CD4-positive, alpha-beta T cell treated with Interleukin-2 at 100 ng/mL for 4 hours (primary cell): ENCODE results near the gene NR5A2.

Source experiments
- DNase-seq: peaks from one replicate; pipeline ENCODE4 v3.0.0-alpha.2; 2020; ENCODE audit warnings: low spot score

The NR5A2 gene

DNA sequence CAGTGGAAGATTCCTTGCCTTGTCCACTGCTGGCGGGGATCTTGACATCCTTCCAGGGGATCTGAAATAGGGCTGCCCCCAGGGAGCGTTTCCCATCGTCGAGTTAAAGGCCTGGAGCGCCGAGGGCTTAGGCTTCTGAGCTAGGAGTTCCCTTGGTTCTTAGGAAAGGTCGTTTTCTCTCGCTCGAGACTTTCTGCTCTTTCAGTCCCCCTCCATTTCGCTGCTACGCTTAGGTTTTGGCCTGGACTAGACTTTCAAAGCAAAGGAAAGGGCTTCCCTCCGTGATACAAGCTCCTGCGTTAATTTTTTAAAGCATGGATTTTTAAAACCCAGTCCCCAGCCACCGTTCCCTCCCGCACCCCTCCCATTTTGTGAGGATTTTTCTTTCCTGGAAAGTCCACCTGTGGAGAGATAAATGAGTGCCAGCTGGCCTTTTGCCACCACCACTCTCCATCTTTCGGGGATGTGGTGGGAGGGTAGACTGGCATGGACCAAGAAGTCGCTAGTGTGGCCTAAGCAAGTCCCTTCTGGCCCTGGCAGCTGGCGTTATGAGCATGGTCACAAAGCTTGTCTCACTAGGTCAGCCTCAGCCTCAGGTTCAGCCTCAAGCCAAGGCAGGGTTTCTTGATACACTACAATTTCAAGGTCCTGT, 9.2 kb downstream of the NR5A2 start:
- DNase-seq, result no peak

DNA sequence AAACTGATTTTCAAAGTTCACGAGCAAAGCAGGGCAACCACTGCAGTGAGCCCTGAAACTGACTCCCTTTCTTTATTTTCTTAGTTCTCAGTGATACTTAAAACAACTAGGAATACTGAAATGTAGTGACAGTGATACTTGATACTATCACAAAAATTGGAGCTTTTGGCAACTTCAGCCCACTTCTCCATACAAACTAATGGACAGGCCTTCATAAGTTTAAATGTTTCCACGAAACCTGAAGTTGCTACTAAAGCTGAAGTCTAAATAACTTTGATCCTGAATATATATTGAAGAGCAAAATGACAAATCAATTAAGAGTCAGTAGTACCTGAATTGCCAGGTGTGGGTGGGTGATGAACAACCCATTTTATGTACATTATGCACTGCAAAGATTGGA, 10.0 kb downstream of the NR5A2 start:
- no peak for DNase-seq

DNA sequence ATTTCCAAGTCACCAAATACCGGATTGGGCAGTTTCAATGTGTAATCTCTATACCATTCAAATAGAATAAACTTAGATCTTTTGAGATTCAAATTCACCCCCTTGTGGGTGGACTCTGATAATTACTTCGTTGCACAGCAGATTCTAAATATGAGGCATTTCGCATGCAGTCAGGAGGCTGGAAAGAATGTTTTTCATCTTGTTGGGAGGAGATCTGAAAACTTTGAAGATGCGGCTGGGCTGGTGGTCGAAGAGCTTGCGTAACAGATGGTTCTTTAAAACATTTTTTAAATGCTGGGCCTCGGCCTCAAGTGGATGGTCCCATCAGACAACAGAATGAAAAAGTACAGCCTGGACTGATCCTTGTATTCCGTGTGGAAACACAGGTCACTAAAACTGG, 10.4 kb downstream of the NR5A2 start:
- DNase-seq, result no peak

DNA sequence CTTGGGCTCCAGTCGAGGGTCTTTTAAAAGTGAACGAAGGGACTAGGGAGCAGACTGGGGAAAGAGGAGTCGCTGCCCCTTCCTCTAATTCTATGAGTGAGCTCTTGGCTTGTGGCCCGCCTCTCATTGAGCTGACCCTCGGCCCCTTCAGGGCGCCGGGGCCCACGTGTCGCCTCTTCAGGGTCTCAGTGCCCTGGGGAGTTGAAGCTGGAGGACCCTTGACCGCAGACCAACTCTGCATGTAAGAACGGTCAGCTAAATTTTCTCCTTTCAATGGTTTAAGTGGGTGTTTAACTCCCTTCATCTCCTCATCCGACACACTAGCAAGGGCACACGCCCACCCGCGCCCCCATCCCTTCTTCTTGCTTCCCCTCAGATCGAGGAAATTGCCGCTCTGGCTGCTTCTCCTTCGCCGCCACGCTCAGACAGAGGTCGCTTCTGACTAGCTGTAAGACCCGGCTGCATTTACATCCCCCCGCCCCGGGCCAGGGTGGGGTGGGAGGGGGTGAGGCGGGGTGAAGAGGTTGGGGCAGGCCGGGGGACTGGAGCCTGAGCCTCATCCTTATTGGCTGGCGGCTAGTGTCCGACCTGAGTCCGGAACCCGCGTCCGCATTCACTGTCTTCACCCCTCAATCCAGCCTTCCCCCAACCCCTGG, 10.9 kb downstream of the NR5A2 start:
- no peak for DNase-seq

DNA sequence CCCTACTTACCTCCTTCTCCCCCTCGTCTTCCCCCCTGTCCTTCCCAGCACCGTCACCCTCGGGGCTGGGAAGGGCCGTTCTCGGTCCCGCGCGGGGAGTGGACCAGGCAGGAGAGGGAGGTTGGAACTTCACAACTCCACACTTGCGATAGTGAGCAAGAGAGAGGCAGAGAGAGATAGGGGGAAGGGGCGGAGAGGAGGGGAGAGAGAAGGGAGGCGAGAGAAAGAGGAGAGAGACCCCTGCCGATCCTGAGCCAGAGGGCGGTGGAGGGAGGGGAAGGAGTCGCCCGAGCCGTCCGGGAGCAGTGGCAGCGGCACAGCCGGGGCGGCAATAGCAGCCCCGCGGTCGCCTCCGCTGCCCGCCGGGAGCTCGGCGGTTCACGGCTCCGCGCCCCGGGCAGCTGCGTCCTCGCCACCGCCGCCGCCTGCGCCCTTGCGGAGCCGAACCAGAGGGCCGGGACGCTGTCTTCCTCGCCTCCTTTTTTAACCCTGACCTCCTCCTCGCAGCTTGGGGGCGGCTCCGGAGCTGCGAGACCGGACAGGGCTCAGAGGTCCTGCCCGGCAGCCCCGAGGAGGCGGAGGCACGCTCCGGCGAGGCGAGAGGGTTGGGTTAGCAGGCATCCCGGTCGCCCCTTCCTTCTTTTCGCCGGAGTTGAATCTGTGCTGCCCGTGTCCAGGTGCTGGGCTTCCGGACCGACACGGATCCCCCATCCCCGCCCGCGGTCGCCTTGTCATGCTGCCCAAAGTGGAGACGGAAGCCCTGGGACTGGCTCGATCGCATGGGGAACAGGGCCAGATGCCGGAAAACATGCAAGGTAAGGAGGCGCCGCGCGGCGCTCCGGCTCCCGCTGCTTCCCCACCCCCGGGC, 11.7 kb downstream of the NR5A2 start:
- DNase-seq, result no peak

DNA sequence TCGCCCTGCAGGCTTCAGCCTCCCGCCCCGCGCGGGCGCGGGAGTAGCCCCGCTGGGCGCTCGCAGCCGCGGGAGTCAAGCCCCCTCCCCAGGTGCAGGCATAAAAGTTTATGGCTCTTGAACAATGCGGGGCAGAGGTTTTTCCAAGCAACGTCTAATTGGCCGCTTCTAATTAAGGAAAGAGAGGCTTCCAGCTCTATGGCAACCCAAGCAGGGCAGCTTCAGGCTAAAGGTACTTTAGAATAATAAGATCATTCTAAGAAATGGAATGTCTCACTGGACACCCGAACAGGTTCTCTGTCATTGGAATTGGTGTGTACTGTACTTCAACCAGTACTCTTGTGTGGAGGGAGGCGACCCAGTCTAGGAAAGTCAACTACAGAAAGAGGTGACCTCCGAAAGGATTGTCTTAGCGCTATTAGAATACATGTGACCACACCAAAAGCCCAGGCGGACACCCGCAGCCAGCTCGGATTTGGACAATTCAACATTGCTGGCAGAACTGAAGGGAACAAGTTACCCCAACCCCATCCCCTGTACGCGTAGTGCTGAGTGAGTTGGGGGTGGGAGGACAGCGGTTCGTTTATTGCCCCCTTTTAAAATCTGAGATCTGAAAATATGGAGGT, 12.5 kb downstream of the NR5A2 start:
- DNase-seq, result no peak

DNA sequence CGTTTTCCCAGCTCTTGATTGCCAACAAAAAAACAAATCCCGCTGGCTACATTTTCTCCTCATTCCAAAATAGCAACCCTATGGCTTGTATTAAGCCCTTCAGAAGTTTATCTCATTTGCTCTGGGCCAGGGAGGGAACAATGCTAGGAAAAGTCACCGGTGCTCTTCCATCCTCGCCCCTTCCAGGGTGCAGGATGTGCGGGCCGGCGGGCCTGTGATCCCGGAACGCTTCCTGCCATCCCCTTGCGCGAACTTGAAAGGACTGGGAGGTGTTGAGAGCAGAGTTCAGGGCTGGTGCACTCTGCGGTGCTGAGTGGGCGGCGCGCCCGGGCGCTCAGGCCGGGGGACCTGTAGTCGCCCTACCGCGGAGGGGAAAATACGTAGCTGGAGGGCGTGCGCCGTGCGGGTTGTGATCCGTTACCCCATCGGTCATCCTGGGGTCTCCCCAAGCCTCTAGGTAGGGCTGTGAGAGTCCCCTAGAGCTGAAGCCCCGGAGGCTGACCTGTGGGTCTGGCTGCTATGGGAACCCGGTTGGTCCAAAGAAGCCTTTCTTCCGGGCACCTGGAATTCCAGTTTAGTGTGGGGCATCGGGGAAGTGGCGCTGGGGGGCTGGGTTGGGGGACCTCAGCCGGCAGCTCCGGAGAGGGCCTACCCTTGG, 13.1 kb downstream of the NR5A2 start:
- no peak for DNase-seq

DNA sequence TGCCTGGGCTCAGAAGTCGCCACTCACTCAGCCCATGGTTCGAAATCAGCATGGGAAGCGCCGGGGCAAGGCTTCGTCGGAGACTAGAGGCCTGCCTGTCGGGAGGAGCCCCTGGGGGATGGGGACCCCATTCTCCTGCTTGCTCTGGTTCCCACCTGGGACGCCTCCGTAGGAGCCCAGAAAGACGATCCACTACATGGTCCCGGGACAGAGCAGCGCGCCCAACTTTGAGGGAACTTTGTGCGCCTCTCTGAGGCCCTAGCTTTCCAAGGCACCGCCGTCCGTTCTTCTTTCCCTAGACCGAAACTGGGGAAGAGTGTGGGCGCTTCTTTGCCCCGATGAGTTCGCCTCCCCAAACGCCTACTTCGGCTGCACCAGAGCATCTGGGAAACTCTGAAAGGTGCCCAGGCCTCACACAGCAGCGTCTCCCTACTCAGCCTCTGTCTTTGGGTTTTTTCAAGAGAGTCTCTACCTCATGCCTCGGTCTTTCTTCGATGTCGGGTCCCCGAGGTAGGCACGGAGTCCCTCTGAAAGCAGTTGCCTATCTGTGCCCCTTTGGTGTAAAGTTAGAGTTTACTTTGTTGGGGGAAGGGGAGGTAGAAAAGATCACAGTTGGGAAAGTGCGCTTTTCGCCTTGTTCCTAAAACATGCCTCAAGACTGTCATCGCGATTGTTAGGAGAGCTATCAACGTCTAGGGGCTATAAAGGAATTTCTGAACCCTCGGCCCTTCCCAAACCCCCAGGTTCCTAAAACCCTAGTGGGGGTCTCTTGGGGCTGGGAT, 14.0 kb downstream of the NR5A2 start:
- no peak for DNase-seq

DNA sequence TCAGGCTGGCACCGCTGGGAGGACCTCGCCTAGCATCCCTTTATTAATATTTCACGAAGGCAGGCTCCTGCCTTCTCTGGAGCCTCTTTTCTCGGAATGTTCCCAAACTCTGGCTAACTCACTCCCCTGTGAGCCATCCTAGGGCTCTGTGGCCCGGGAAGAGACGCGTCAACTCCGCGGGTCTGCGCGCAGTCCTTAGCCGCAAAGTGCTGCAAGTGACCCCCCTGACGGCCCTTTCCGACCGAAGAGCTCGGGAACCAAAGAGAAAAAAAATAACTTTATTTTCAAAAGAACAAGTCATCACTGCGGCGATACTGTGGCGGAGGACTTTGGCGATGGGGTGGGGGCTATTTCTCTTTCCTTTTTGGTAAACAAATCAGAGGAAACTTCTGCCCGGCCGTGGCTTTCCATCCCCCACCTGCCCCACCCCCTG, 14.6 kb downstream of the NR5A2 start:
- no peak for DNase-seq

DNA sequence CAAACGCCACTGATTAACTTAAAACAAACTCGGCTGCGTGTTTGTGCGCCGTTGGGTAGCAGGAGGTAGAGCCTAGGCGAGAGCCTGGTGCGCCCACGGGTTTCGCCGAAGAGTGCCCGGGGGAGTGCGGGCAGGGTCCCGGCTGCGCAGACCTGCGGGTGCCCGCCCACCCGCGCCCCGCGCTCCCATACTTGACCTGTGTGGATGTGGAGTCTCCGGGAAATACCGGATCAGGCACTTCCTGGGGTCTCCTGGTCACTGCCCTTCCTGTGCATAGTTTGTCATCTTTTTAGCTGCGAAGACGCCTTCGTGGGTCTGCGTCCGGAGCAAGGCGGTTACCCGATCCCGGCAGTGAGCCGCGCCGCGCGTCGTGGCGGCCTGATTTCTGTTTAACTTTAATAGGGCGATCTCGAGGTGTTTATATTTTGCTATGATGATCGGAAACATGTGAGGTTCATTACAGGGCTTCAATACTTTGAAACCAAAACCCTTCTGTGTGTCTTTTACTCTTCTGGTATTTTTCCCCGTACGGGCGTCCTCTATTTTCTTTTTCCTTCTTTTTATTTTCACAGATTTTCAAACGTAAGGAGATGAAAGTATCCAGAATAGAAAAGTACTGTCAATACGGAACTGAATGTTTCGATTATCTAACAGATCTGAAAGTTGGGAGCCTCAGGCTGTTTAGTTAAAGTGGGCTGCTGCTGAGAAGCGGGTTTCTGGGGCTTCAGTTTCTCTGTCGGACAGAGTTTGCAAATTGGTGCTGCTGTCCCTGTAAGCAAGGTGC, 15.2 kb downstream of the NR5A2 start:
- no peak for DNase-seq

DNA sequence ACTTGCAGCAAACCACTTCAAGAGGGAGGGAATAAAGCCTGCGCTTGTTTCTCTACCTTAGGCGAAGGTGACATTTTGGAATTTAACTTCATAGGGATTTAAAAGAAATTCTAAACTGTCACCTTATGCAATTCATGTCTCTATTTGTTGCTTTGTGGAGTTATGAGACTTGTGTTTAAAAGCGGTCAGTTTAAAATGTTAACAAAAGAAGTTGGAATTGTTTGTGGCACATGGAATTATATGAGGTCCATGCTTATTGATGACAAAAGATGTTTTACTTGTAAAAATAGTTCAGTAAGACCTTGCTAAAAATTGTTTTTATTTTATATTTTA, 15.8 kb downstream of the NR5A2 start:
- DNase-seq, result no peak

DNA sequence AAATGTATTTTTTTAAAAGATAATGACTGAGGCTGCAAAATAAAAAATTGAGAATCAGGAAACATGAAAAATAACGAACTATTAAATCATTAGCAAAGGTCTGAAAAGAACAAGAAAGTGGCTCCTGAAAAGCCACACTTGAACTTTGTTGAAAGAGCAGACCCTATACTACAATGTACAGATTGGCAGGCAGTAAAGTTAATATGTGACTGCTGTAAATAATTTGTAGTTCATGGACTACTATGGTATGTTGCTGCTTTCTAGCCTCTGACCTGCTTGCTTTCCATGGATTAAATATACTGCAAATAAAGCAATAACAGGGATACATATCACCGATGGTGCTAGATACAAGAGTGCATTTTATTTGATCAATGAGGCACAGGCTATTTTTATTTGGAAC, 18.6 kb downstream of the NR5A2 start:
- no peak for DNase-seq

DNA sequence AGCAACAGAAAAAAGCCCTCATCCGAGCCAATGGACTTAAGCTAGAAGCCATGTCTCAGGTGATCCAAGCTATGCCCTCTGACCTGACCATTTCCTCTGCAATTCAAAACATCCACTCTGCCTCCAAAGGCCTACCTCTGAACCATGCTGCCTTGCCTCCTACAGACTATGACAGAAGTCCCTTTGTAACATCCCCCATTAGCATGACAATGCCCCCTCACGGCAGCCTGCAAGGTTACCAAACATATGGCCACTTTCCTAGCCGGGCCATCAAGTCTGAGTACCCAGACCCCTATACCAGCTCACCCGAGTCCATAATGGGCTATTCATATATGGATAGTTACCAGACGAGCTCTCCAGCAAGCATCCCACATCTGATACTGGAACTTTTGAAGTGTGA, 20.7 kb downstream of the NR5A2 start:
- no peak for DNase-seq

DNA sequence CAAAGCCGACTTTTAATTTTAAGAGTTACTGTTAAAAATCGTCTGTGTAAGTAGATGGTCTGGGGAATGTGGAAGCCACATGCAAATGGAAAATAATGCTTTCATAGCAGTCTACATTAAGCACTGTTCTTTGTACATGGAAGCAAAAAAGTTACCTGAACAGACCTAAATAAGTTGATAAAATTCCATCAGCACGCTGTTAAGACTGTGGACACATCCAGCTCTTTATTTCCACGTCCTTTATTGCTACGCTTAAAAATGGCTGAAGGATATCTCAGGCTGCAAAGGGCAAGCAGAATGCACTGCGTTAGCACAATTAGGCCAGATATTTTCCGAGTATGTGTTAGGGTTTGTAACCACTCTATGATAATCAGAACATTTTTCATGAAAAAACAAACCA, 22.3 kb downstream of the NR5A2 start:
- no peak for DNase-seq

DNA sequence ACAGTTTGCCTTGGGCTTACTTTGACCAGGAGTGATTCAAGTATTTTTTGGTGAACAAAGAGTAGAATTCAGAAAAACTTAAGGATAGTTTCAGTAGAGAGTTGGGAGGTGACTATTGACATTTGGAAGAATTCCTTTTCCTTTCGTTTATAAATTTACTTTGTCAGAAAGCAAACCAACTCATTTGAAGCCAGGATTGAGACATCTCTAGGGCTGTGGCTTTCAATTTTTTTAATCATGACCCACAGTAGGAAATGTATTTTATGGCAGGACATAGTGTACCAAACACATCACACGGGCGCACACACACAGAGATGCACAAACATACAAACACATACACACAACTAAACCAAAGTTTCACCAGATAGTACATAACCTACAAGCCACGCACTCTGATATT, 24.1 kb downstream of the NR5A2 start:
- DNase-seq, result no peak

DNA sequence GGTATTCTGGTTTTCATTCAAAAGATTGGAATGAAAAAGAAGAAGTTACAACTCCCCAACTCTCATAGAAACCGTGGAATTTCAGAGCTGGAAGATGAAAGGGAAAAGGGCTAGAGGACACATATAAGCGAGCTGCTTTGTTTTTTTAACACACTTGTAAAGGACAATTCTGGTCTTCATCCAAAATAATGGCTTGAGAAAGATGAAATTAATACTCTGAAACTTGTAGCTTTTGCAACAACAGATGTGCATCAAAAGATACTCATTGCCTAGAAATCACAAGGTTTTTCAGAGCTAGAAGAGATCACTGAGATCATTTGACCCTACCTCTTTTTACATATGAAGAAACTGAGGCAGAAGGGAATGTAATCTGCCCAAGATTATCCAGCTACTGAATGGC, 25.6 kb downstream of the NR5A2 start:
- no peak for DNase-seq

DNA sequence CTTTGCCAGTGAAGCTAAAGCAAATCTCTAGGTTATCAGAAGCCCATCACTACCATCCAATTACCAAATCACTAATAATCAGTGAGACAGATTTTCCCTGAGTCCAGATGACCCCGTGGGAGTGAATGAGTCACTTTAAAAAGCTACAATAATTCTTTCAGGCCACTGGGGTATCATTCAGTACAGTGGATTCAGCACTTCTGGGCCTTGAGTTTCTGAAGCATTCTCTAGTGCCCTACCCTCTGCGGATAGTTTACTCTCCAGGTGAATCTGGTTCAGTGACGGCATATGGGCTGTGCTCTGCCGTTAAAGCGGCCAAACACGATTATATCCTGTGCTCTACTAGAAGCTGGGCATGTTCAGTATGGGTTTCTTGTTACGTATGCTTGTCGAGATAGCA, 26.1 kb downstream of the NR5A2 start:
- DNase-seq, result no peak

DNA sequence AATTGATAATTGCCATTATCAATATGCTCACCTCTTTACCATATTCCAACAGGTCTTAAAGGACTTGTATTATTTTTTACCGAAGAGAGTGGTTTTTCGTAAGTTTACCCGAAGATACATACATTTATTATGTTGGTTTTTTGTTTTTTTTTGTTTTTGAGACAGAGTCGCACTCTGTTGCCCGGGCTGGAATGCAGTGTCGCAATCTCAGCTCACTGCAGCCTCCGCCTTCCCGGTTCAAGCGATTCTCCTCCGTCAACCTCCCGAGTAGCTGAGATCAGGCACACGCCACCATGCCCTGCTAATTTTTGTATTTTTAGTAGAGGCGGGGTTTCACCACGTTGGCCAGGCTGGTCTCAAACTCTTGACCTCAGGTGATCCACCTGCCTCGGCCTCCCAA, 30.8 kb downstream of the NR5A2 start:
- DNase-seq, result no peak

DNA sequence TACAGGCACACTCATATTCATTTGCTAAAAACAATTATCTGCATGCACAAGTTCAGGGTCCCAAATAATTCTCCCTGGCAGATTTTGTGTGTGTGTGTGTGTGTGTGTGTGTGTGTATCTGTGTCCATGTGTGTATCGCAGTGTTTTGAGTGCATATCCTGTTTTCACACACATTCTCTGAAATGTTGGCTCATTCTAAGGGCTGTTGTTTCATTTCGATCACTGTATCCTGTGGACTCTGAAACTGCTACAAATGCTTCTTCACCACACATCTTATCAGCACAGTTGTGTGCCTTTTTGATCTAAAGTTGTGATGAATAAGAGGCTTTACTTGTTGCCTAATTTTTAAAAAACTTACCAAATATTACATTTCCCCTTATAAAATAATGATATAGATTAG, 34.6 kb downstream of the NR5A2 start:
- DNase-seq, result no peak

DNA sequence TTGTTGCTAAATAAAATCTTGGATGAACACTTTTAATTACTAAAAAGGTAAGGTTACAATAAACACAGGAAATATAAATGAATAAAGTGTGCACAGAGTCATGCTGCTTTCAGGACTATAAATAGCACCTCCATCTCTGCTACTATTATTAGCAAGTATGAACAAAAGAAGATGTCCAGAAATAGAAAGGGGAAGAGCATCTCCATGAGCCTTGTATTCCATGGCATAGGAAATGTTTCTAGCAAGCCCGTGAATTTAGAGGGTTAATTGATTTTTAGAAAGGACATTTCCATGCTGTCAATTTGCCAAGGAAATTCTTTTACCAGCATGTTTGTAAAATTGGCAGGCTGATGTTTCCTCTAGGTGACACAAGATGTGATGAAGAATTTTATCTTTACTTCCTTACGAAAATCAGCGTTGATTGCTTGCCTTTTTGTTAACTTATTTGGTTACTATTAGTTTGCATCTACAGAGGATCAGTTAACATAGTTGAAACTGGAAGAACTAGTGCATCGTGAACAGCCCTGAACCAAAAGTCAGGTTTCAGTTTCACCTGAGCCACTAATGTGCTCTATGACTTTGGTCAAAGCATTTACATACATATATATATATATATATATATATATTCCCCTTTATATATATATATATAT, 45.3 kb downstream of the NR5A2 start:
- no peak for DNase-seq
